ENCODE data around the gene COL8A1.

- no peak for TF ChIP-seq POLR2A (IDR thresholded peaks at IDR 0.05; ENCODE audit: low read length)
- TF ChIP-seq GATA1 (IDR thresholded peaks at IDR 0.05; ENCODE audit: low read depth, low read length), result no peak
Measured at GRCh38 chr3:99686955-99687612, 48.7 kb downstream of the COL8A1 start.
